RCC 7860 (cell line): ENCODE measurements around the gene NLRC5.
A peak's percentile ranks its signal among the peaks of the same experiment; 100 is the strongest.
"Not testable (repeated sequence)": the region's sequence is repeated elsewhere in the genome, so short reads cannot be mapped to it uniquely, and the experiment has no call there.

Source experiments
- DNase-seq: peaks from one replicate; pipeline ENCODE4 v3.0.0-alpha.2; 2015; ENCODE audit warnings: low spot score
- FAIRE-seq: peaks from 2 replicates; lab custom pipeline; 2012; peaks lifted over from hg19 to GRCh38; lab: Jason Lieb, UNC

NLRC5 gene

DNA sequence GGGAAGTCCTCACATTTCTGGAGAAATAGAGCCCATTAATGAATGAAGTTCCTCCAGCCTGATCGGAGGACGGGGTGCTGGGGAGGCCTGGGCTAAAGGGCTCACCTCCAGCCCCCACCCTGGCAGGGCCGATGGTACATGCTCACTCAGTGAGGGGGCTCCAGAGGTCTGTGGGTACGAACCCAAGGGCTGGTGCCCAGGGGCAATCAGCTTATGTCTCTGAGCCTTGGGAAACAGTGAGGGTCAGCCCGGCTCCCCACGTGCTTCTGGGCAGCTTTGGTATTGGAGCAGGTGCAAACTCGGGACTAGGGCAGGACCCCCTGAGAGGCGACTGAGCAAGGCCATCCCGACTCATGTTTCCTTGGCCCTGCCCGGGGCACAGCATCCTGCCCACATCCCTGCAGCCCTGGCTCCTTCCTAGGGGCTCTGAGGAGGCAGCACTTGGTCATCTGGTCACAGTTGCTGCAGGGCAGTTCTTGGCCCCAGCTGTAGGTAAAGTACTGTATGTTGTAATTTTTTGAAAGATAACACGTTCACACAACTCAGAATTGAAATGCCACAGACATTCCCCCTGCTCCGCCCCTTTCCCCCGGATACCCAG lies 28.6 kb upstream of the NLRC5 start:
- DNase-seq (no peak), FAIRE-seq (no peak)

- DNase-seq = no peak
- FAIRE-seq = no peak
Observed at GRCh38 chr16:56961386-56961785, 28.0 kb upstream of the NLRC5 start.

- no peak for FAIRE-seq
- DNase-seq = no peak
Observed at GRCh38 chr16:56961851-56962281, 27.5 kb upstream of the NLRC5 start, which contains the start of gene CETP. TSS of gene CETP (plus strand) at chr16:56961950. CDS start at chr16:56961980, 30 bp downstream.

- FAIRE-seq (no peak), DNase-seq (peak; percentile 82)
Observed at GRCh38 chr16:56964243-56965148, 24.9 kb upstream of the NLRC5 start.

GRCh38 chr16:56965149-56966092 lies 23.9 kb upstream of the NLRC5 start:
- FAIRE-seq (peak; percentile 93), DNase-seq (peak; percentile 86)

DNA sequence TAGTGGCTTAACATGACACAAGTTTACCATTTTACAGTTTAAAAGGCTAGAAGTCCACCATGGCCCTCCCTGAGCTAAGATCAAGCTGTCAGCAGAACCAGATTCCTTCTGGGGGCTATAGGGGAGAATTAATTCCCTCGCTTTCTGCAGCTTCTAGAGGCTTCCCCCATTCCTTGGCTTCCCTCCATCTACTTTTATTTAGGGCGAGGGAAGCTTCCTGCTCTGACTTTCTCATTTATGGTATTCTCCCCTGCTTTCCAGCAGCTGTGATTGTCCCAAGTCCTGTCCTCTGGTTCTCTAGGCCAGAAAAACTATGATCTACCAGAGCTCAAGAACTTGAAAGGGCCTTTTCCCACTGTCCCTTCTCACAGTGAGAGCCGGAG lies 23.3 kb upstream of the NLRC5 start:
- no peak for DNase-seq

GRCh38 chr16:56967733-56968132 lies 21.6 kb upstream of the NLRC5 start:
- no peak for DNase-seq

More for the DNA sequence above, 23.3 kb upstream of the NLRC5 start:
- FAIRE-seq = no peak

DNA sequence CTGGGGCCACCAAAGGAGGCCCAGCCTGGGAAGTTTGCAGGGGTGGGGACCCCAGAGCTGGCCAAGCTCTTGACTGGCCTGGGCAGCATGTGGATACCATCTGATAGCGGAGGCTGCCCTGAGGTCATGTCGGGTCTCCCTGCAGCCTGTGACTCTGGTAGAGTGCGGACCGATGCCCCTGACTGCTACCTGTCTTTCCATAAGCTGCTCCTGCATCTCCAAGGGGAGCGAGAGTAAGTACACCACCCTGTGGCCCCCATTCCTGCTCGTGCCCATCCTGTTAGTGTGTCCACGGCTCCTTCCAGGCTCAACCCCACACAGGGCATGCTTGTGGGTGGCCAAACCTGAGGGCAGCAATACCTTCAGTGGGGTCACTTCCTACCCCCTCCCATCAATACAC lies 19.6 kb upstream of the NLRC5 start:
- DNase-seq (no peak), FAIRE-seq (no peak)

More at GRCh38 chr16:56967733-56968132, 21.6 kb upstream of the NLRC5 start:
- FAIRE-seq = no peak

DNA sequence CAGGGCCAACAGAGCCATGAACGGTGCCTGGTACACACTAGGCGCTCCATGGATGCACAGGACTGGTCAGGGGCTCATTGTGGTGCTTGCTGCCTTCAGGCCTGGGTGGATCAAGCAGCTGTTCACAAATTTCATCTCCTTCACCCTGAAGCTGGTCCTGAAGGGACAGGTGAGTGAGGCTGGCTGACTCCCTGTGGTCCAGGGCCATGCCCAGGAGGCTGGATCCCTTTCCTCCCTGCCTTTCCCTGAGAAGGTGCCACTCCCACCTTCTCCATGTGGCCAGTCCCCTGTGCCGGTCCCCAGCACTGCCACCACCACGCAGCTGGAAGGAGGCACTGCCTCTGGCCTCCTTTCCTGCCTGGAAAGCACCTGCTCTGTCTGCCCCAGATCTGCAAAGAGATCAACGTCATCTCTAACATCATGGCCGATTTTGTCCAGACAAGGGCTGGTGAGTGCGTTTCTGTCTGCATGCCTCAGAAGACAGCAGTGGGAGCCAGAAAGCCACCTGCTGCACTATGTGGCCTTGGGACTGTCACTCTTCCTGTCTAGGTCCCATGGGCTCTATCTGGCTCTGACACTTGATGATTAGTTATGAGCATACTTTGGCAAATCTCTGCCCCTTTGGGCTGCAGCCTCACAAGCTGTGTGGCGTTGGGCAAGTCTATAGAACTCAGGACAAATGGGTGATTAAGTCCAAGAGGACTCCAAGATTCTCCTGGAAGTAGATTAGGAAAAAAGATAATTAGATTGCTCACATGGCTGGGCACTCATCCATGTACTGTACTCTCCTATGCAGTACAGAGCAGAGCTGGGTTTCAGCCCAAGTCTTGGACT lies 18.2 kb upstream of the NLRC5 start:
- no peak for DNase-seq
- FAIRE-seq = no peak

- no peak for DNase-seq
- no peak for FAIRE-seq
Observed at GRCh38 chr16:56971768-56972043, 17.7 kb upstream of the NLRC5 start.

DNA sequence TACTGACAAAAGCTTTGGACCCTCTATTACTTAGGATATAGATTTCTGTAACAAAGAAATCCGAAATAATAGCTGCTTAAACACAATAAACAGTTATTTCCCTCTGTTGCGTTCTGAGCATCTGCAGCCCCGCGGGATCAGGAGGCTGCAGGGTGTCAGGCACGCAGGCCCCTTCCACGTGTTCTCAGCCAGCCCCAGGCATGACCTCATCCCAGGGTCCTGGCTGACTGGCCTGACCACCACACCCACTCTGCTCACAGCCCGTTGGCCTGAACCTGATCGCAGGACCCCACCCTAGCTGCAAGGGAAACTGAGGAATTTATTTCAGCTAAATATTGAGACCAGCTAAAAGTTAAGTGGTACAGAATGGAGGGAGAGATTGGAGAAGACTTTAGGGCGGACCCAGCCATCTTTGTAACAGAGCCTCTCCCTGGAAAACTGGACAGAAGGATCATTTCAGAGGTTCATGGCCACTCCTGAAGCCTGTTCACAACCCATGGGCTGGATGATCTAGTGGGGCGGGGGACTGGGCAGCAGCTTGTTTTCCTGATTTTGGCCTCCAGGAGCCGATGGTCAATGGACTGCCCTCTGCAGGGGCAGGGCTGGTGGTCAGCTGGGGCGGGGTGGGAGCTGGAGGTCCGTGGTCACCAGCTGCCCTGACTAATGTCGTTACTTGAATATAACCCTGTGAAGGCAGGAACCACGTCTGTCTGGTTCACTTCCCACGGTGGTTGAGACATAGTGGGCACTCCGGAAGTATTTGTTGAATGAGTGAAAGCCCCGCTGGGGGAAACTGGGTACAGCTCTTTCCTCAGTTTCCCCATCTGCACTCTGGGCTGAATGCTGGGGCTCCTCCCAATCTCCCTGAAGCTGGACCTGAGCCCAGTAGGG lies 16.7 kb upstream of the NLRC5 start:
- DNase-seq (no peak), FAIRE-seq (no peak)

DNA sequence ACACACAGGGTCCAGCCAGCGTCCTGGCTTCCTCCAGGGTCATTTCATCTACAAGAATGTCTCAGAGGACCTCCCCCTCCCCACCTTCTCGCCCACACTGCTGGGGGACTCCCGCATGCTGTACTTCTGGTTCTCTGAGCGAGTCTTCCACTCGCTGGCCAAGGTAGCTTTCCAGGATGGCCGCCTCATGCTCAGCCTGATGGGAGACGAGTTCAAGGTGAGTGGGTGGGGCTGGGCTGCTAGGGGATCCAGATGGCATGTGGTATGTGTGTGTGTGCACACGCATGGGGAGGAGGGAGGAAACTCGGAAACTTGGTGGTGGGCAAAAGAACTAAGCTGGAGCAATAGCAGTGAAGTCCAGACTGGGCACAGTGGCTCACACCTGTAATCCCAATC lies 16.1 kb upstream of the NLRC5 start:
- DNase-seq = no peak
- FAIRE-seq = no peak

DNA sequence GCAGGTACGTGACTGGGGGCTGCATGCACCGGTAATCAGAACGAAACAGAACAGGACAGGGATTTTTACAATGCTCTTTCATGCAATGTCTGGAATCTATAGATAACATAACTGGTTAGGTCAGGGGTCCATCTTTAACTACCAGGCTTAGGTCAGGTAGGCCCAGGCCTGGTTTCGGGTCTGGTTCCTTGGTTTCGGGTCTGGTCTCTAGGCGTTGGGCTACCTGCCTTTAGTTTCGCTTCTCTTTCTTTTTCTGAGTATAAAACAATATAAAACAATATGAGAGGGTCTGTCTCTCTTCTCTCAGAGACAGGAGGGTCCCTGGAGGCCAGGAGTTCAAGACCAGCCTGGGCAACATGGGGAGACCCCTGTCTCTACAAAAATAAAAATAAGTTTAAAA lies 15.5 kb upstream of the NLRC5 start:
- FAIRE-seq, DNase-seq: not testable (repeated sequence)

DNA sequence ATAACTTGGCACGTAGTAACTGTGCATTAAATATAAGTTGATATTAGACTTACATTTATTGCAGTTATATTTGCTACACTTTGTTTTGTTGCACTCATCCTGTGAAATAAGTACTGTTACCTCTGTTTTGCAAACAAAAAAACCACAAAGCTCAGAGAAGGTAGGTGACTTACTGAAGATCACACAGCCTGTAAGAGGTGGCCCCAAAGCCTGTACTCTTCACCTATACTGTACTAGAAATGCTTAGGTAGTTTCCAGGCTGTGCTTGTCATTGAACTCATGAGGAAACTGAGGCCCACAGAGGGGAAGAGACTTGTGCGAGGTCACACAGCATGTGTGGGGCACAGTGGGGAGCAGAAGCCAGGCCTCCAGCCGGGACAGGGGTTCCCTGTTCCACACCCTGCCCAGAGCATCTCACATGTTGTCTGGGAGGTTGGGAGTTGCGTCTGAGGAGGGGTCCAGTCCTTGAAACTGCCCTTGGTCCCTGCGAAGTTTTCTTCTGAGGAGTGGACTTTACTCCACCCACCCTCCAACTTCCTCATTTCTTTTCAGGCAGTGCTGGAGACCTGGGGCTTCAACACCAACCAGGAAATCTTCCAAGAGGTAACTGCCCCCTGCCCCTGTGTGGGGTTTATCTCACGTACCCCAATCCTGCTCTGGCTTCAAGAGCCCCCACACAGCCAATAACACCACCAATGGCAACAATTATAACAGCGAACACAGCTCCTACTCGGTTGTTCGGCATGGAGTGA lies 14.6 kb upstream of the NLRC5 start:
- FAIRE-seq (no peak), DNase-seq (no peak)

- DNase-seq (no peak), FAIRE-seq (no peak)
Observed at GRCh38 chr16:56975714-56976113, 13.6 kb upstream of the NLRC5 start.

DNA sequence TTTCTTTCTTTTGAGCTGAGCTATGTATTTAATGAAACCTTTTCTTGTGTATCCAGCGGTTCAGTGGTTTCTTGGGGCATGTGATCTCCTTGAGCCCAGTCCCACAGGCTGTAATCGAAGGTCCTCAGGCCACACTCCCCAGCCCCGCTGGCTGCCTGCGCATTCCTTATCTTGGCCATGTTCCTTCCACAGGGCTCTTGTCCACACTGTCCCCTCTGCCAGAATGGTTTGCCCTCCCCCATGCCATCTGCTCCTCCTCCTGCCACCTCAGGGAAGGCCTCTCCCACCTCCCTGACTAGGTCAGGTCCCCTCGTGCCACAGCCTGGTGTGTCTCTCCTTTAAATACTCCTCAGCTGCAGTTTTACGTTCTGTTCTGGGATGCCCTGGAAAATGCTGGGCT lies 12.1 kb upstream of the NLRC5 start:
- FAIRE-seq (no peak), DNase-seq (no peak)

- DNase-seq (no peak), FAIRE-seq (no peak)
Observed at GRCh38 chr16:56977823-56978430, 11.4 kb upstream of the NLRC5 start.

- FAIRE-seq (no peak), DNase-seq (no peak)
Observed at GRCh38 chr16:56980201-56980535, 9.2 kb upstream of the NLRC5 start.
